ENCODE data around the gene OTOGL.

The OTOGL gene

DNA sequence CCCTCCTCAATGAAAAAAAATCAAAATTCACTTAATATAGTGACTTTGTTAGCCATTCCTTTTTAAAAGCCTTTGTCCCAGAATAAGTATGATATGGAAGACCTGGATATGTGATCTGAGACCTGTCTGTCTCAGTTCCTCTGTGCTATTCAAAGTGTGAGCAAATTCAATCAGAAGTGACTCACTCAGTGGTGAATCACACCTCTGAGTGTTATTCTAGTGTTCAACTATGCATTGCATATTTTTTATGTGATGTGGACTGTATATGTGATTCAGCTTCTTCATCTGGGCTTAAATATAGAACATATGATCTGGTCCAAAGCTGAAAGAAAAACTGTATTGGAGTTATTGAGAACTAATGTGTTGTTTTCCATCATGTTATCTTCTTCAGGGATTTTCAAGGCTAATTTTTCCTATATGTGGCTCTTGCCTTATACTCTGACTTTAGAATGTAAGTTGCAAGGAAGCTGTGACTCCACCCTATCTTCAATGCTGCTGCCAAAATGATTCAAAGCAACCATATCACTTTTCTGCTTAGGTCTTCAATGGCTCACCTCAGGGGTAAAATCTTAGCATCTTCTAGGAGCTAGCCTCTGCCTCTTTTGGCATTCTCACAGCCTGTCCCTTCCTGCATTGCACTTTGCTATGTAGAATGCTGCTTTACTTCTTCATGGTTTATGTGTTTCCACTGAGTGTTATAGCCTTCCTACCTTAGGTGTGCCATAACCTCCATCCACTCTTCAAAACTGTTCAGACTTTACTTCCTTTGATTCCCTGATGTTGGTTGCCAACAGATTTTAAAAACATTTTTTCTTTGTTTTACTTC, 169.8 kb downstream of the OTOGL start (continued):
- TF ChIP-seq ZNF449 (tag by site-specific recombination; IDR thresholded peaks at IDR 0.05) (no peak), INSM2 (tag by site-specific recombination; IDR thresholded peaks at IDR 0.05) (peak; percentile 60; the same call in 1 of the 2 replicates), ZNF654 (tag by site-specific recombination; IDR thresholded peaks at IDR 0.05; ENCODE audit: low read depth) (0 out of 2 replicates have a peak, but pooled peaks have one; percentile 3), ZNF26 (tag by site-specific recombination; IDR thresholded peaks at IDR 0.05) (no peak), ZNF133 (tag by site-specific recombination; IDR thresholded peaks at IDR 0.05) (no peak), ZNF837 (tag by site-specific recombination; IDR thresholded peaks at IDR 0.05) (no peak), ZNF202 (tag by site-specific recombination; IDR thresholded peaks at IDR 0.05; ENCODE audit: borderline replicate concordance) (no peak), ZNF146 (tag by site-specific recombination; IDR thresholded peaks at IDR 0.05) (no peak), ZNF660 (tag by site-specific recombination; IDR thresholded peaks at IDR 0.05) (0 out of 2 replicates have a peak, but pooled peaks have one; percentile 33), TRIM28 (IDR thresholded peaks at IDR 0.05; ENCODE audit: borderline replicate concordance, low read length) (no peak), ZNF513 (tag by site-specific recombination; IDR thresholded peaks at IDR 0.05) (no peak), ZNF621 (tag by site-specific recombination; IDR thresholded peaks at IDR 0.05) (no peak), ZNF148 (tag by site-specific recombination; IDR thresholded peaks at IDR 0.05; ENCODE audit: borderline replicate concordance) (no peak), REPIN1 (tag by site-specific recombination; IDR thresholded peaks at IDR 0.05; ENCODE audit: low read depth) (no peak), ZBTB48 (tag by site-specific recombination; IDR thresholded peaks at IDR 0.05) (no peak), ZBTB21 (tag by site-specific recombination; IDR thresholded peaks at IDR 0.05) (no peak), ZBTB17 (tag by site-specific recombination; IDR thresholded peaks at IDR 0.05) (no peak), WT1 (tag by site-specific recombination; IDR thresholded peaks at IDR 0.05) (no peak), KLF17 (tag by site-specific recombination; IDR thresholded peaks at IDR 0.05) (no peak)
- TF ChIP-seq, protein P1, sequence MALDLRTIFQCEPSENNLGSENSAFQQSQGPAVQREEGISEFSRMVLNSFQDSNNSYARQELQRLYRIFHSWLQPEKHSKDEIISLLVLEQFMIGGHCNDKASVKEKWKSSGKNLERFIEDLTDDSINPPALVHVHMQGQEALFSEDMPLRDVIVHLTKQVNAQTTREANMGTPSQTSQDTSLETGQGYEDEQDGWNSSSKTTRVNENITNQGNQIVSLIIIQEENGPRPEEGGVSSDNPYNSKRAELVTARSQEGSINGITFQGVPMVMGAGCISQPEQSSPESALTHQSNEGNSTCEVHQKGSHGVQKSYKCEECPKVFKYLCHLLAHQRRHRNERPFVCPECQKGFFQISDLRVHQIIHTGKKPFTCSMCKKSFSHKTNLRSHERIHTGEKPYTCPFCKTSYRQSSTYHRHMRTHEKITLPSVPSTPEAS (tag by site-specific recombination; IDR thresholded peaks at IDR 0.05), result no peak
